GM18951 (cell line): ENCODE data around the gene CLCN6.

Experiments
- POLR2A ChIP-seq: IDR thresholded peaks from 4 replicates; pipeline ENCODE4 v1.6.1; 2011; ENCODE audit warnings: mild to moderate bottlenecking; ENCODE audit not compliant: insufficient read length, insufficient read depth; ENCODE audit errors: extremely low read depth
- in situ Hi-C: fragments of 300-500 bp; cut with MboI; formaldehyde crosslinking; loops from one replicate; pipeline ENCODE4 v1.12.0; 2022; ENCODE audit warnings: low sequenced_read_pairs, mixed read lengths, inconsistent platforms; ENCODE audit not compliant: unreplicated experiment

CLCN6 gene

DNA sequence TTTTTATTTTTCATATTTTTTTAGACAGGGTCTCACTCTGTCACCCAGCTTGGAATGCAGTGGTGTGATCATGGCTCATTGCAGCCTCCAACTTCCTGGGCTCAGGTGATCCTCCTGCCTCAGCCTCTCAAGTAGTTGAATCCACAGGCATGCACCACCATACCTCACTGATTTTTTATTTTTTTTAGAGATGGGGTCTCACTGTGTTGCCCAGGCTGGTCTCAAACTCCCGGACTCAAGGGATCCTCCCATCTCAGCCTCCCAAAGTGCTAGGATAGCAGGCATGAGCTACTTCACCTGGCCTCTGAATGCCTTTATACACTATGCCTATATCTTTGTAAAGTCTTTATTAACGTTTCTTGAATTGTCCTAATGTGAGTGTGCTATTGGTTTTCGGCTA, 63.1 kb downstream of the CLCN6 start:
- no peak for TF ChIP-seq POLR2A
- in situ Hi-C loops = no loop called here

DNA sequence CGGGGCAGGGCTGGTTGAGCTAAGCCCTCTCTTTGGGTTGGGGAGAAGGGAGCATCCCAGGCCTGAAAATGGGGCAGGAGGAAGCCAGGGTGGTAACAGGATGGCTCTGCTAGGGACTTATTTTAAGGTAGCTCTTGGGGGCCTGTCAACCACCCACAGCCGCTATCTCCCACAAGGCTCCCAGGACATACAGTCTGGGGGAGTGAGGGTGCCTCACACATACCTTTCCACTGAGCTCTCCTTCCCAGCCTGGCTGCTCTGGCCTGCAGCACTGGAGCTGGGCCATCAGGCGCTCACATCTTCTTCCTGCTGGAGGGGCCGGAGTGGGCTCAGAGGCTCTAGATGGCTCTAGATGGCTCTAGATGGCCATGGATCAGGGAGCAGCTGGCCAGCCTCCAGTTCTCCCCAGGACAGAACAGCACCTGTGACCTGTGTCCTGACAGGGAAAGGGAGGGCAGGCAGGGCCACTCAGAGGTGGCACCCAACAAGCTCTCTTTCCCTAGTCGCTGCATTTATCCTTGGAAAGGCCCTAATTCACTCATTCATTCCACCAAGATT, 63.7 kb downstream of the CLCN6 start:
- in situ Hi-C loops = no loop called here
- TF ChIP-seq POLR2A = no peak

GRCh38 chr1:11872545-11872944, 66.6 kb downstream of the CLCN6 start:
- TF ChIP-seq POLR2A = no peak
- in situ Hi-C loops = no loop called here

GRCh38 chr1:11873395-11874257, 67.6 kb downstream of the CLCN6 start:
- in situ Hi-C loops = no loop called here
- TF ChIP-seq POLR2A = no peak

DNA sequence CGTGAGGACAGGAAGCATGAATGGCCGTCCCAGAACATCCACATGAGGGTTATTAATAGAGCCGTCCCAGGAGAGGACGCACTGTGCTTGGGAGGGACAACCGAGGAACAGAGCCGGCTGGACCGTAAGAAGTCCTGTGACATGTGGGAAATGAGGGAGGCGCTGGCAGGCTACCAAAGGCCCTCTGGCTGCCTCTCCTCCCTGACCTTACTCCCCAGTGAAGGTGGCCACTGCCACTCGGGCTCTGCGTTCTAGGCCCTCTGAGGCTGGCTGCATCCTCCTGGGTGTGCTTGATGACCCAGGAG, 68.2 kb downstream of the CLCN6 start:
- no peak for TF ChIP-seq POLR2A
- in situ Hi-C loops = no loop called here

DNA sequence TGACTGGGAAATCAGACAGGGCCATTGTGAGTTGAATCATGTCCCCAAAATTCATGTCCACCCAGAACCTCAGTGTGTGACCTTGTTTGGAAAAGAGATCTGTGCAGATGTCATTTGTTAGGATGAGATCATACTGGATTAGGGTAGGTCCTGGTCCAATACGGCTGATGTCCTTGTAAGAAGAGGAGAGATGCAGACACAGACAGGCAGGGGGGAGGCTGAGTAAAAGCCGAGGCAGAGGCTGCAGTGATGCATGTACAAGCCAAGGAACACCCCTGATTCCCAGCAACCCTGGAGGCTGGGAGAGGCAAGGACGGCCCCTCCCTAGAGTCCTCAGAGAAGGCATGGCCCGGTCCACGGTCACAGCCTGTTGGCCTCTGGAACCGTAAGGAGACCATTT, 68.6 kb downstream of the CLCN6 start:
- in situ Hi-C loops = no loop called here
- no peak for TF ChIP-seq POLR2A

- in situ Hi-C loops = no loop called here
- TF ChIP-seq POLR2A = no peak
Measured at GRCh38 chr1:11875094-11875493, 69.1 kb downstream of the CLCN6 start.

GRCh38 chr1:11877074-11877473, 71.1 kb downstream of the CLCN6 start:
- TF ChIP-seq POLR2A = no peak
- in situ Hi-C loops = no loop called here

DNA sequence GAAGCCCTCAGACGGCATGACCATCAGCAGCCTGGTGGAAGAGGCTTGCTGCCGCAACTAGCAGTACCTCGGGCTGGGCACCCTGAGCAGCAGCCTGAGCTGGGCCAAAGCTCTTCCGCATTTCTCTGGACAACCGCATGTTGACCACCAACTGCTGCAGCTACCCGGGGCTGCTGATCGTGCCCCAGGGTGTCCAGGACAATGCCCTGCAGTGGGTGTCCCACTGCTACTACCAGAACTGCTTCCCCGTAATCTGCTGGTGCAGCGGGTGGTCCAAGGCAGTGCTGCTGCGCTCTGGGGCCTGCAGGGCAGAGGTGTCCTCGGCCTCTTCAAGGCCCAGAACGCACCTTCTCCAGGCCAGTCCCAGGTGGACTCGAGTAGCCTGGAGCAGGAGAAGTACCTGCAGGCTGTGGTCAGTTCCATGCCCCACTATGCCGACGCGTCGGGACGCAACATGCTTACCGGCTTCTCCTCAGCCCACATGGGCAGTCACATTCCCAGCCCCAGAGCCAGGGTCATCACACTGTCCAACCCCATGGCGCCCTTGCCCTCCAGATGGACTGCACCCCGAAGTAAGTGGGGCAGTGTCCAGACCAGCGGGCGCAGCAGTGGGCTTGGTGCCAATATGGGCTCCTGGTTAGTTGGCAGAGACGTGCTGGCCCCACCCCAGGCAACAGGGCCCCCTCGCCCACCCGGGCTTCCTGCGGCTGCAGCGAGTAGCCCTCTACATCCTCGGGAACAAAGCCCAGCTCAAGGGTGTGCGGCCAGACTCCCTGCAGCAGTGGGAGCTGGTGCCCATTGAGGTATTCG, 72.3 kb downstream of the CLCN6 start:
- in situ Hi-C loops = no loop called here
- TF ChIP-seq POLR2A = no peak

GRCh38 chr1:11878891-11879190, 72.8 kb downstream of the CLCN6 start:
- in situ Hi-C loops = no loop called here
- TF ChIP-seq POLR2A = no peak

GRCh38 chr1:11879311-11880180, 73.6 kb downstream of the CLCN6 start:
- in situ Hi-C loops = no loop called here
- no peak for TF ChIP-seq POLR2A

DNA sequence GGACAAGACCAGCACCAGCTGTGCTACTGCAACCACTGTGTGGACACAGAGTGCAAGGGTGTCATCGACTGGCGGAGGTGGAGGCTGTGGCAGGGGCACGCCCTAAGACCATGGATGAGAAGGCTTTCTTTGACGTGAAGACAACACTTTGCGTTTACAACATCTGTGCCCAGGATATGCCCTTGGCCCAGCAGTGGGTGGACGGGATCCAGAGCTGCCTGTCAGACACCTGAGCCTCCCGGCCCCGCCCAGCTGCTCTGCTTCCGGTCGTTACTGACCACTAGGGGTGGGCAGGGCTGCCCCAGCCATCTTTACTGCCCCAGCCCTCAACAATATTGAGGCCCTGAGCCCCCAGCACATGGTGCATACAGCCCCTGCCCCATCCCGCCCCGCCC, 74.2 kb downstream of the CLCN6 start:
- no peak for TF ChIP-seq POLR2A
- in situ Hi-C loops = no loop called here

DNA sequence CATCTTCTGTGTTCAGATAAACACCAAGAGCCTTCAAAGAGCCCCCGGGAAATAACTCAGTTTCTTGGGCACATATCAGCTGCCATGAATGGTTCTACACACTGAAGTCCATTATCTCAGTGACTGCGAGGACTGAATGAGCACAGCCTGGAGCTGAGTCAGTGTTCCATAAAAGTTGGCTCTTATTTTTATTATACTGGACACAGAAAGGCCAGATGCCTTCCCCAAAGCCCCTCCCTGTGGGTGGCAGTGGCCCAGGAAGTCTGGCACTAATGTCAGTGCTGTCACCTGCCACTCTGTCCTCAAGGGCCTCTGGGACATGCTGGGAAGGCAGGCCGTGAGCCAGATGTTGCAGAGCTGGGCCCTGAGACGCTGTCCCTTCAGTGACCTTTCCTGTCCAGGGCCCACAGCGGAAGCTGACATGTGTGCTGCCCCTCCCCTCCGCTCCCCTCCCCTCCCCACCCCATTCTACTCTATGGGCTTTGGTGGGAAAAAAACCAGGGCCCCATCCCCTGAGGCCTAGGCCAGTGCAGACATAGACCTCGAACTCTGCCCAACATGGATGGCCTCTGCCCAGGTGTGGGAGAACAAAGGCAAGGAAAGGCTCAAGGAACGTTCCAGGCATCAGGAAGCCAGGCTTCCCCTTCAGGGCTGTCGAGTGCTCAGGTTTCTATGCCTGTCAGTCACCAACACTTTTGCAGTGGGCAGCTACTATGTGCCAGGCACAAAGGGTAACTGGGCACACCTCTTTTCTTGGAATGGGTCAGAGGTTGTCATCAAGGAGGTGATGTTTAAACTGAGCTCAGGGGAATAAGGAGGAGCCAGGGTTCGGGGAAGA, 75.1 kb downstream of the CLCN6 start:
- TF ChIP-seq POLR2A = no peak
- in situ Hi-C loops = no loop called here
